ENCODE results near the gene PAMR1.

Gene PAMR1

GRCh38 chr11:35418282-35419183 lies 106.9 kb downstream of the PAMR1 start:
- TF ChIP-seq, protein P1, sequence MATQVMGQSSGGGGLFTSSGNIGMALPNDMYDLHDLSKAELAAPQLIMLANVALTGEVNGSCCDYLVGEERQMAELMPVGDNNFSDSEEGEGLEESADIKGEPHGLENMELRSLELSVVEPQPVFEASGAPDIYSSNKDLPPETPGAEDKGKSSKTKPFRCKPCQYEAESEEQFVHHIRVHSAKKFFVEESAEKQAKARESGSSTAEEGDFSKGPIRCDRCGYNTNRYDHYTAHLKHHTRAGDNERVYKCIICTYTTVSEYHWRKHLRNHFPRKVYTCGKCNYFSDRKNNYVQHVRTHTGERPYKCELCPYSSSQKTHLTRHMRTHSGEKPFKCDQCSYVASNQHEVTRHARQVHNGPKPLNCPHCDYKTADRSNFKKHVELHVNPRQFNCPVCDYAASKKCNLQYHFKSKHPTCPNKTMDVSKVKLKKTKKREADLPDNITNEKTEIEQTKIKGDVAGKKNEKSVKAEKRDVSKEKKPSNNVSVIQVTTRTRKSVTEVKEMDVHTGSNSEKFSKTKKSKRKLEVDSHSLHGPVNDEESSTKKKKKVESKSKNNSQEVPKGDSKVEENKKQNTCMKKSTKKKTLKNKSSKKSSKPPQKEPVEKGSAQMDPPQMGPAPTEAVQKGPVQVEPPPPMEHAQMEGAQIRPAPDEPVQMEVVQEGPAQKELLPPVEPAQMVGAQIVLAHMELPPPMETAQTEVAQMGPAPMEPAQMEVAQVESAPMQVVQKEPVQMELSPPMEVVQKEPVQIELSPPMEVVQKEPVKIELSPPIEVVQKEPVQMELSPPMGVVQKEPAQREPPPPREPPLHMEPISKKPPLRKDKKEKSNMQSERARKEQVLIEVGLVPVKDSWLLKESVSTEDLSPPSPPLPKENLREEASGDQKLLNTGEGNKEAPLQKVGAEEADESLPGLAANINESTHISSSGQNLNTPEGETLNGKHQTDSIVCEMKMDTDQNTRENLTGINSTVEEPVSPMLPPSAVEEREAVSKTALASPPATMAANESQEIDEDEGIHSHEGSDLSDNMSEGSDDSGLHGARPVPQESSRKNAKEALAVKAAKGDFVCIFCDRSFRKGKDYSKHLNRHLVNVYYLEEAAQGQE (IDR thresholded peaks at IDR 0.05; ENCODE audit: insufficient read depth in 1 of 2, low read depth in 2 of 2, low read length in 2 of 2): no peak
- TF ChIP-seq FOXP2 (optimal IDR thresholded peaks at IDR 0.05; ENCODE audit: borderline replicate concordance, extremely low read depth, extremely low read length, insufficient read depth) (no peak), TAF1 (IDR thresholded peaks at IDR 0.05; ENCODE audit: borderline replicate concordance, insufficient read depth, low read length) (no peak), SIN3A (IDR thresholded peaks at IDR 0.05; ENCODE audit: borderline replicate concordance, insufficient read depth, low read length) (no peak), POLR2AphosphoS5 (IDR thresholded peaks at IDR 0.05; ENCODE audit: low read depth, low read length) (no peak)

DNA sequence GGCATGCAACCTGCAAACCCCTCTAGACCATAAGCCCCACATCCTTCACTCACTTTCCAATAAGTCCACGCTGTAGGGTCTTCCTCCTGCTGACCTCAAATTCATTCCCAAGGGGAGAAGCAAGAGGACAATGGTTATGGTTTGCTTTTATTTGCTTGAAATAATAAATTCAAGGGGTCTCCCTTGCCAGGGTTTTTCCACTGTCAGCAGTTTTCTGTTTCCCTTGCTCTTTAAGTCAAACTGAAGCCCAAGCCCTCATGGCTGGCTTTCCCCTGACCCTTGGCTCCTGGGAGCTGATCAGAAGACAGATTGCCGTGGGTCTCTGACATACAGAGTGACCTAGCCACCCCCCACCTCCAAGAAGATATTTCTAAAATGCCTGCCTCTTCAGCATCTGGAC lies 109.9 kb downstream of the PAMR1 start:
- TF ChIP-seq FOXP2 (optimal IDR thresholded peaks at IDR 0.05; ENCODE audit: borderline replicate concordance, extremely low read depth, extremely low read length, insufficient read depth) (no peak), POLR2AphosphoS5 (IDR thresholded peaks at IDR 0.05; ENCODE audit: low read depth, low read length) (no peak), TAF1 (IDR thresholded peaks at IDR 0.05; ENCODE audit: borderline replicate concordance, insufficient read depth, low read length) (no peak), SIN3A (IDR thresholded peaks at IDR 0.05; ENCODE audit: borderline replicate concordance, insufficient read depth, low read length) (no peak)
- TF ChIP-seq, protein P1 (IDR thresholded peaks at IDR 0.05; ENCODE audit: insufficient read depth in 1 of 2, low read depth in 2 of 2, low read length in 2 of 2): no peak

DNA sequence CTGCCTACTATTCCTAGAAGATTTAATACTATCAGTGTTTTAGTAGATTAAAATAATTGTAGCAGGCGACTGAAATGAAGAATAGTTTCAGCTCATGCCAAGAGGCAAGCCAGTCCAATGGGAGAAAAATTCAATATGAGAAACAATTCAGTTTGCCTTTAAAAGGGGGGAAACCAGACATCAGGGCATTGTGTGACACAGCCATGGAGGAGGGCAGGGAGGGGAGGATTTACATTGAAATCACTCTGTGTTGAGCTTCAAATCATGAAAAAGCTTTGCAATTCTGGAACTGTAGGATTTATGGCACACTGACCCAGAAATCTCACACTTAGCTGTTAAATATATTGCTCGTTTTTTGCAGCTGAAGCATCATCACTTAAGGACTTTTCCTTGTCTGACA lies 110.6 kb downstream of the PAMR1 start:
- no peak for TF ChIP-seq POLR2AphosphoS5 (IDR thresholded peaks at IDR 0.05; ENCODE audit: low read depth, low read length)
- TF ChIP-seq FOXP2 (optimal IDR thresholded peaks at IDR 0.05; ENCODE audit: borderline replicate concordance, extremely low read depth, extremely low read length, insufficient read depth): no peak
- no peak for TF ChIP-seq SIN3A (IDR thresholded peaks at IDR 0.05; ENCODE audit: borderline replicate concordance, insufficient read depth, low read length)
- no peak for TF ChIP-seq TAF1 (IDR thresholded peaks at IDR 0.05; ENCODE audit: borderline replicate concordance, insufficient read depth, low read length)
- TF ChIP-seq, protein P1 (IDR thresholded peaks at IDR 0.05; ENCODE audit: insufficient read depth in 1 of 2, low read depth in 2 of 2, low read length in 2 of 2): no peak

GRCh38 chr11:35414311-35414710 lies 111.1 kb downstream of the PAMR1 start:
- TF ChIP-seq, protein P1 (IDR thresholded peaks at IDR 0.05; ENCODE audit: insufficient read depth in 1 of 2, low read depth in 2 of 2, low read length in 2 of 2): no peak
- no peak for TF ChIP-seq FOXP2 (optimal IDR thresholded peaks at IDR 0.05; ENCODE audit: borderline replicate concordance, extremely low read depth, extremely low read length, insufficient read depth)
- TF ChIP-seq POLR2AphosphoS5 (IDR thresholded peaks at IDR 0.05; ENCODE audit: low read depth, low read length): no peak
- no peak for TF ChIP-seq SIN3A (IDR thresholded peaks at IDR 0.05; ENCODE audit: borderline replicate concordance, insufficient read depth, low read length)
- TF ChIP-seq TAF1 (IDR thresholded peaks at IDR 0.05; ENCODE audit: borderline replicate concordance, insufficient read depth, low read length): no peak

Measured in PFSK-1 (cell line).